ENCODE measurements around the gene LRMDA.

GRCh38 chr10:75646218-75646915 lies 214.9 kb downstream of the LRMDA start:
- TF ChIP-seq CTCF (IDR thresholded peaks at IDR 0.05) (no peak), POLR2A (IDR thresholded peaks at IDR 0.05) (no peak)
